GM18498 (cell line): Measurements from ENCODE around the gene ABHD16B.
"Not testable (repeated sequence)": the region's sequence is repeated elsewhere in the genome, so short reads cannot be mapped to it uniquely, and the experiment has no call there.

Experiments
- ATAC-seq: cut with Tn5 transposase; IDR thresholded peaks from one replicate; pipeline ENCODE4 v1.9.1; 2021; ENCODE audit warnings: mild to moderate bottlenecking, moderate library complexity; ENCODE audit not compliant: unreplicated experiment

Gene ABHD16B

DNA sequence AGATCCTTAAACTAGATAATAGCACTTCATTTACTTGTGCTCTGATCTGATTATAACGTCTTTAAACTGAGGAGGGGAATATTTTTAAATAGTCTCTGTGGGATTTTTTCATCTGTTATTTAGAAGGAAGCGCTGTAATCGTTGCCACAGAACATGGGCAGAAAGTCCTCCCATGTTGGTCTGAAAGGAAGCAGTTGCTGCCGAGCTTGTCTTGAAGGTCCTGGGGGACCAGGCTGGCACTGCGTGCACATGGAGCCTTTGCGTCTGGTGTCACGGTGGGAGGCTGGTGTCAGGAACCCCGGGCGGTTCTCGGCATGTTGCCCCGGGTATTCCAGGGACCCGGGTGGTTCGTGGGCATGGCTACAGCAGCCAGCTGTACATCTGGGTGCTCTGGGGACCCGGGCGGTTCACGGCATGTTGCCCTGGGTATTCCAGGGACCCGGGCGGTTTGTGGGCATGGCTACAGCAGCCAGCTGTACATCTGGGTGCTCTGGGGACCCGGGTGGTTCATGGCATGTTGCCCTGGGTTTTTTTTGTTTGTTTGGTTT, 15.3 kb downstream of the ABHD16B start:
- no peak for ATAC-seq

DNA sequence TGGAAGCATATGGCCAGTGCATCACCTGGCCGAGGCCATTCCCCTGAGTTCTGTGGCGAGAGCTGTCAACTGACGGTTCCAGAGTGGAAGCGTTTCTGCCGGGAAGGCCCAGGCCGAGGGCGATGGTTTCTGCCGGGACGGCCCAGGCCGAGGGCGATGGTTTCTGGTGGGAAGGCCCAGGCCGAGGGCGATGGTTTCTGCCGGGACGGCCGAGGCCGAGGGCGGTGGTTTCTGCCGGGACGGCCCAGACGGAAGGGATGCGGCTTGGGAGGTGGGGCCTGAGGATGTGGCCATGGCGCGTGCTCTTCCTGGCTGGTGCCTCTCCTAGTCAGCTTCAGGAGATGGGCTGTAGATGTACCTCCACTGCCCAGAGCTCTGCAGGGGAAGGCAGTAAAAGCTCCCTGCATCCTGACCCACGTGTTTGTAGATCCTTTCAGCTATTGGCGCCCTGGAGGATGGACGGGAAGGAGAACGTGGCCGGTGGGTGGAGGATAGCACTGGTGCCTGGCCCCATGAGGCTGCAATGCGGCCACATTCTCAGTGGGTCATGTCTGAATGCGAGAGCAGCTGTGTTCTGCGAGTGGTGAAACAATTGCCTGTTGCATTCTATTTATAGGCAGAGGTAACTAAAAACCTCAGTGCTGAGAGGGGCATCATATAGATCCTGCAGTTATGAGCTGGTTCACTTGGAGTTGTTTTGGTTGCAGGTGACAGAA, 16.6 kb downstream of the ABHD16B start:
- no peak for ATAC-seq

DNA sequence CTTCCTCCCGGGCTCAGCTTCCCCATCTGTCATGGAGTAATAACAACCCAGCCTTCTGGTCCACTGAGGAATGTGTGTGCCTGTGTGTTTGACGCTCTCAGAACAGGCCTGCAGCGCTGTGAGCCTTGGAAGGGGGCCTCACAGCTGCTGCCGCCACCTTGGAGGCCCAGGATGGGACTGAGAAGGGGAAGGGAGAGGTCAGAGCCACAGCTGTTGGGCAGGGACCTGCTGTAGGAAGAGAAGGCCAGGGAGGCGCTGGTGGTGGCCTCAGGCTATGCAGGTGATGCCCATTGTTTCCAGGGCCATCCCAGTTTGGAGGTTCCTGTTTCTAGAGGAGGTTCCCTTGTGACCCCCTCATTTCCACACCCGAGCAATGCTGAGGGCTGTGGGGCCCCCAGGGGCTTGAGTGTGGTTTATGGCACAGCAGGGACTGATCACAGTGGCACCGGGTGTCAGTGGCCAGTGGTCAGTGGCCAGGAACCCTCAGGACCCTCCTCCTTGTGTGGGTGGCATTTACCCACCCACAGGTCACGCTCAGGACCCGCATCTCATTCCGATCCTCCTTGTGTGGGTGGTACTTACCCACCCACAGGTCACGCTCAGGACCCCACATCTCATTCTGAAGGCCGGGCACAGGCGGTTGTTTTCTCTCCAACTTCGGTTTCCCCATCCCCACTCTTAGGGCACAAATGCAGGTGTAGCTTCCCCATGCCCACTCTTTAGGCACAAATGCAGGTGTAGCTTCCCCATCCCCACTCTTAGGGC, 17.8 kb downstream of the ABHD16B start:
- ATAC-seq: no peak

DNA sequence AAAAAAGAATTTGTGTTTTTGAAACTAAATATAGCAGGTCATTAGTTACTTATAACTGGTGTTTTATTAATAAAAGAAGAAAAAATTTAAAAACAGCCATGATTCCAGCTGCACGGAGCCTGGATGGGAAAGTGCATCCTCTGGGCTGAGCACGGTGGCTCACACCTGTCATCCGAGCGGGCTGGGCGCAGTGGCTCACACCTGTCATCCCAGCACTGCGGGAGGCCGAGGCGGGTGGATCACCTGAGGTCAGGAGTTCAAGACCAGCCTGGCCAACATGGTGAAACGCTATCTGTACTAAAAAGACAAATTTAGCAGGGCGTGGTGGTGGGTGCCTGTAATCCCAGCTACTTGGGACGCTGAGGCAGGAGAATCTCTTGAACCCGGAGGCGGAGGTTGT, 19.6 kb downstream of the ABHD16B start:
- ATAC-seq: not testable (repeated sequence)

DNA sequence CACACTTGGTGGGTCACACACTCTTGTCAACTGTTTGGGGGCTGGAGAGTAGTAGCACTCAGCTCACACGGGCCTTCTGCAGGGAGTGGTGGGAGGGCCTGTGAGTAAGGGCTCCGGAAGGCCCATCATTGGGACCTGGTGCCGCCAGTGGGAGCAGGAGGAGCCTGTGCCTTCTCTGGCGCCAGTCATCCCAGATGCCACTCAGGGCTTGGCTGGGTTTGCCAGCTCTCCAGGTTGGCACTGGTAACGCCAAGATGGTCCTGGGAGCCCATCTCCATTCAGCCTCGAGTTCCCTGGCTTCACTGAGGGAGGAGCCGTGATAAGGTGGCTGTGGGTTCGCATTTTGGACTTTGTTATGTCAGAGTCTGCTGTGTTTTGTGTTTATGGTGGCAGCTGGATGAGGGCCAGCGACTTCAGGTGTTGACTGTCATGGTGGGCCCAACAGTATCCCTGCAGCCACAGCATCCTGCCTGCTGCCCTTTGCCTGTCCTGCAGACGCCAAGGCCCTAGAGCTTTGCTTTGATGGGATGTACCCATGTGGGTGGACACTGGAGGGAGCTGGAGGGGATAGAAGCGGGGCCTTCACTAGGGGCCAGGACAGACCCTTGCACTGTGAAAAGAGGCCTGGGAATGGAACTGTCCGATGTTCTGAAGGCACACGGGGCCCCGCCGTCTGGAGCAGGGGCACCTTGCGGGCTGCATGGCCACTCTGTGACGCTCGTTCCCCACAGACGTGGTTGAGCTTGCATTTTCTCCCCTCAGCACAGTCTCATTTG, 20.3 kb downstream of the ABHD16B start:
- no peak for ATAC-seq

DNA sequence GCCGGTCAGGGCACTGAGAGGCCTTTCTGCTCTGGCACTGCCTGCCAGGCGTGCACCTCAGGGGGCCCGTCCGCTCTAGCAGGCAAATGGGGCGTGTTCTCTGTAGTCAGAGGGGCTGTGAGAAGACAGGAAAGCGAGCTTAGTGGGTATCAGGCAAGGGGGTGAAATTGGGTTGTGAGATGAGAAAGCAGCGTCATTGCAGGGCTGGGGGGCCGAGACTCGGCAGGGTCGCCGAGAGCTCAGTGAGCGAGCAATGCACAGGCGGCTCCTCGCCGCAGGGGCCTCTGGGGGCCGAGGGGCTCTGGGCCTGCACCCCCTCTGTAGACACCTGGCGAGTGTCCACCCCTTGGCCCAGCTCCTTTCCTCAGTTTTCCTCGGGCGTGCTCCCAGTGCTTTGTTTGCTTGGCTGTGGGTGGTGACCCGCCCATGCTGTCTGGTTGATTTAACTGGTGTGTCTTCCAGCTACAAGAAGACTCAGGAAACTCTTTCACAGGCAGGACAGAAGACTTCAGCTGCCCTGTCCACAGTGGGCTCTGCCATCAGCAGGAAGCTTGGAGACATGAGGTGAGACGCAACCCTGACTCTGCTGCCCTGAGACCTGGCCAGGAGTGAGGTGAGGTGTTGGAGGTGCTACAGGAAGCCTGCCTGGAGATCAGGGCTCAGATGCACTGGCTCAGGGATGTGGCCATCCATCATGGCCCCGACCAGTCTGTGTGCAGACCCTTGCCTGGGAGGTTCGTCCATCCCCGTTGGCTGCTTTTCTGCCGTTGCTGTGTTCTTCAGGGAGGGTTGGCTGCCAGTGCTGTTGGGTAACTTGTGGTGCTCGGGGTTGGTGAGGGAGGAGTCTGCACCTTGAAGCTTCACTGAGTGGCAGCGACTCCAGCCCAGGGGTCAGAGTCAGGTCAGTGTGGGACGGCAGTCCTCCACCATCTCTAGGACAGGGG, 21.2 kb downstream of the ABHD16B start:
- ATAC-seq: no peak

DNA sequence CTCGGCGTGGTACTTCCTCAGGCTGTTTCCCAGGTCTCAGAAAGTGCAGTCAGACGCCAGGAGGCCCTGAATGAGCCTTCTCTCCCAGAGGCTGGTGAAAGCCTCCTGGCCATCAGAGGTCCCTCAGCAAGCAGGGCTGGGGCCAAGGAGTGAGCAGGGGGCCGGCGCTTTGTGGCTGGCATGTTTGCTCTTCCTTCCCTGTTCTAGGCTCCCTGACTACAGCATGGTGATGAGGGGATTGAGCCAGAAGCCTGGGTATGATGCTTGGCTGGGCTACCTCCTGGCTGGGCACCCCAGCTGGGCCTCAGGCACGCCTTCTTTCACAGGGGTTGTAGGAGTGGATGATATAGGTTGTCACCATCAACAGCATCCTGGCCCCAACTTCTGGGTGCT, 21.9 kb downstream of the ABHD16B start:
- no peak for ATAC-seq

DNA sequence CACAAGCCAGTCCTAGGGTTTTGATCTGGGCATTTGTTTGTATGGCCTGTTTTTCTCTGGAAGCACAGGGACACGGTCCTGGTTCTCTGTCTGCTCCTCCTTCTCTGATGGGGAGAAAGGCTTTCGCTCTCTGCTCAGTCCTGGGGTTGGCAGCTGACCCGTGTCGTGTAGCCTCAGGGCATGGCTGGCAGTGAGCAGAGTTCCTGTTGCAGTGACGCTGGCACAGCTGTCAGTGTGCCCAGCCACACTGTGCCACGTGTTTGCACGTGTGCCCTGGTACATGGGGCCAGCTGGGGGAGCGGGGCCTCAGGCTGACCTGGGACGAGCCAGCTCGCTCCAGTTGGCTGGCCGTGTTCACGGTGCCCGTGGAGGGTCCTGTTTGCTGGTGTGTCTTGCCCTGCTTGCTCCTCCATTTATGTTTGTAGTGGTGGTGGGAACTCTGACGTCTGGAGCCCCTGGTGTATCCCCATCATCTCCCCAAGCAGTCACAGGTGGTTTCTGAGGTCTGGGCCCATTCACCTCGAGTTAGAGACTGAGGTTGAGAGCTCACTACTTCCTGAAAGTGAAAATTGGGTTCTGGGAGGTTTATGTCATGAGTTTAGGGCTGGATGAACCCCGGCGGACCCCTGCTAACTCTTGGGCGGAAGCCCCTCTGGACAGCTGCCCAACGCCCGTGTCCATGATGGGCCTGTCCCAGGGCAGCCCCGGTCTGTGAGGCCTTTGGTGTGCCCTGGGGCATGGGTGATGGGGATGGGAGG, 23.4 kb downstream of the ABHD16B start:
- no peak for ATAC-seq

DNA sequence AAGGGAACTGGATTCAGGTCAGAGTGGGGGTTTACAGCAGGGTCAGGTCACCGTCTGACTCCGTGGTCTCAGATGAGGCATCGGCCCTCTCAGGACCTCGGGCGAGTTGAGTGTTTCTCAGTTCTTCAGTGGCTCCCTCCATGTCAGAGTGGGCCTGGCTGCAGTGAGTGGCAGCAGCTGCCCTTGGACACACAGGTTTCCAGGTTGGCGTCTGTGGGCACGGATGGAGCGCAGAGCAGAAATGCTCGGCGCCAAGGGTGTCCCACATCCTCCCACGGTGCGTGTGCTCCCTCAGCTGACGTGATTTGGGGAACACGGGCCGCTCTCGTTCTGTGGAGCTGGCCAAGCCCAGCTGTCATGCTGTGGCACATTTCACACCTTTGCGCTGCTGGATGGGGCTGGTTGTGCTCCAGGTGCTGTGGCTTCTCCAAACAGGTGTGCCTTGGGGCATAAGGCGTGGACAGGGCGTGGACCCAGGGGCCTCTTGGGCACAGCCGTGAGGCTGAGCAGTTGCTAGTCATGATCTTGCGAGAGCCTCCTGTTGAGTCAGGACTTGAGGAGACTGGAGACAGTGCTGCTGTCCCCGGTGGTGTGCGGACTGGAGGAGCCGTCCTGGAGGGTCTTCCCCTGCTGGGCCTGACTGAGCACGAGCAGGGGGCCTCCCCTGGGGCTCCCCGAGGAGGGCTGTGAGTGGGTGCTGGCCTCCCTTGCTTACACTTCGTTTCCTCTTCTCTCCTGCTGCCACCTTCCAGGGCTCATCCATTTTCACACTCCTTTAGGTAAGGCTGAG, 24.2 kb downstream of the ABHD16B start:
- no peak for ATAC-seq

DNA sequence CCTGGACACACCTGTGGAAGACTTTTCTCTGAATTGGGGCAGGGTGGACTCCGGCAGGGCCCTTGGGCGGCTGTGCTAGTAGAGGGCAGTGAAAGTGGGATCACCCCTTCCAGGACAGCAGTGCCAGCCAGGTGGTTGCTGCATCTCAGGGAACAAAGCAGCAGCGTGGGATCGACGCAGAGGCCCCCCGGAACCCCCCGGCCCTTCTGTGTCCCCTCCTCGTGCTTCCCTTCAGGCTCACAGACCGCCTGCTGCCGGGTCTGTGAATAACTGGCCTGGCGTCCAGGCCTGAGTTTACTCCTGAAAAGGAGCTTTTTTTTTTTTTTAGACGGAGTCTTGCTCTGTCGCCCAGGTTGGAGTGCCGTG, 24.7 kb downstream of the ABHD16B start:
- no peak for ATAC-seq

DNA sequence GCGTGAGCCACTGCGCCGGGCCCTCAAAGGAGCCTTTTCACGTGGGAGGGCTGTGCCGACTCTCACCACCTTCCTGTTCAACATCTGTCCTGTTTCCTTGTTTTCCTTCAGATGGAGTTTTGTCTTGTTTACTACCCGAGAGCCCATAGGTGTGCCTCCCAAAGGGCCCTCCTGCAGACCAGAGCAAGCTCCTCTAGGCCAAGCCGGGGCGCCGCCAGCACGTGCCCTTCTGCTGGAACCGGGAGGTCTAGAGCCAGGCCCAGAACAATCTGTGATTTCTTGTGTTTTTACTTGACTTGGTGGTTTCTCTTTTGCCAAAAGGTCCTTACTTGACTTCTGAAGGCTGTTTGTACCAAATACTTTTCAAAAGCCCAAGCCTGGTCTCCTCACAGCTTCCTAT, 25.6 kb downstream of the ABHD16B start:
- ATAC-seq: no peak

DNA sequence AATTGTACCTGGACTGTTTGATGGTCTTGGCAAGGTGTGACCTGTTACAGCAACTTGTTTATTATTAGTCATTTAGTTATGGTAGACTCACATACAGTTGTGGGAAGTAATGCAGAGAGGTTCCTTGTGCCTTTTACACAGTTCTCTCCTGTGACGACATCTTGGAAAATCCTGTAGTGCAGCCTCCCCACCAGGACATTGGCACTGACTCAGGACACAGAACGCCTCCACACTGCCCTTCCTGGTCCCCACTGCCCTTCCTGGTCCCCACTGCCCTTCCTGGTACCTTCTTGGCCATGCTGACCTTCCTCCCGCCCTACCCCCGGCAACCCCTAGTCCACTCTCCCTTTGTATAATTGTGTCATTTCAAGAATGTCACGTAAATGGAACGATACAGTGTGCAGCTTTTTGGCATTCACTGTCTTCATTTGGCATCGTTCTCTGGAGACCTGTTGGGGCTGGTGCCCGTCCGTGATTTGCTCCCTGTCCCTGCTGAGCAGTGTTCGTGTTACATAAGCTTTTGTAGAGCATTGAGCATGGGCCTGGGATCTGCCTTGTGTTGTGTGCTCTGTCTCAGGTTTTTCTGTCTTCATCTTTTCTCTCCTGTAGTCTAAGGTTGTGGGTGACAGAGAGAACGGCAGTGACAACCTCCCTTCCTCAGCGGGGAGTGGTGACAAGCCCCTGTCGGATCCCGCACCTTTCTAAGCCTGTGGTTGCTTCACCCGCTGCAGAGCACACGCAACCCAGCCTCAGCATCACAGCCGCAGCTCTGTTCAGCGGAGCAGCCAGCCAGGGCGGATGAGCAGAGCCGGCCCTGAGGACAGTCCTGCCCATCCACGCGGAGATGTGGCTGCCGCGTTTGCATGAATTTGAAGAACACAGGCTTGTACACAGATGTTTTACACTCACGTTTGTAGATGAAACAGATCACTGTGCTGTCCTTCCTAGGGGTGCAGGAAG, 28.2 kb downstream of the ABHD16B start:
- no peak for ATAC-seq

DNA sequence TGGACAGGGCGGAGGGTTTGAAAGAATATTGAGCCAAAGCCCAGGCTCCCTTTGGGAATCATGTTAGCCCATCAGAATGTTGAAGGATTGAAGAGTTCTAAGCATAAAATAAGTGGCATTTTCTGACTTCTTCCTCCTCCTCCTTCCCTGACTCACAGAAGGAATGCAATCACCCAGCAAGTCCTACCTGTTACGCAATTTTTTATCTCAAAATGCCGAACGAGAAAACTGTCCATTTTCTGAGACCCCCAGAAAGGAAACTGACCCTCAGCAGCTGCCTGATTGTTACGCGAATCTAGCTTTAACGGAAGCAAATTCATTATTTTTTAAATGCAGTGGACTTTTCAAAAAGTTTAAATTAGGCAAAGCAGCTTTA, 28.9 kb downstream of the ABHD16B start:
- no peak for ATAC-seq

DNA sequence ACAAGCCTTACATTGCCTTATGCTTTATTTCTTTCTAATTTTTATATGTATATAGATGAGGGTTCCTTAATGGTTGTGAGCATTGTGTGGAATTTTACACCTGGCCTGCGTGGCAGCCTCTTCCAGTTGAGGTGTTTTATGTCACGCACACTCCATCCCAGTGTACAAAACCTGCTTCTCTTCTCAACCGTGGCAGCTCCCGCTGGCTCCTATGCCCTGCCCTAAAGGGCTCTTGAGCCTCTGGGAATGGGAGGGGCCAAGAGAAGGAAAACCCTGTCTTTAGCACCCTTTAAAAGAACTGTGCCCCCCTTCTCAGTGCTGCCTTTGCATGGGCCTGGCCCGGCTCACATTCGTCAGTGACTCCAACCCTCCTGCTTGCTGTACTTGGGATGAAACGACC, 29.3 kb downstream of the ABHD16B start:
- ATAC-seq: no peak

DNA sequence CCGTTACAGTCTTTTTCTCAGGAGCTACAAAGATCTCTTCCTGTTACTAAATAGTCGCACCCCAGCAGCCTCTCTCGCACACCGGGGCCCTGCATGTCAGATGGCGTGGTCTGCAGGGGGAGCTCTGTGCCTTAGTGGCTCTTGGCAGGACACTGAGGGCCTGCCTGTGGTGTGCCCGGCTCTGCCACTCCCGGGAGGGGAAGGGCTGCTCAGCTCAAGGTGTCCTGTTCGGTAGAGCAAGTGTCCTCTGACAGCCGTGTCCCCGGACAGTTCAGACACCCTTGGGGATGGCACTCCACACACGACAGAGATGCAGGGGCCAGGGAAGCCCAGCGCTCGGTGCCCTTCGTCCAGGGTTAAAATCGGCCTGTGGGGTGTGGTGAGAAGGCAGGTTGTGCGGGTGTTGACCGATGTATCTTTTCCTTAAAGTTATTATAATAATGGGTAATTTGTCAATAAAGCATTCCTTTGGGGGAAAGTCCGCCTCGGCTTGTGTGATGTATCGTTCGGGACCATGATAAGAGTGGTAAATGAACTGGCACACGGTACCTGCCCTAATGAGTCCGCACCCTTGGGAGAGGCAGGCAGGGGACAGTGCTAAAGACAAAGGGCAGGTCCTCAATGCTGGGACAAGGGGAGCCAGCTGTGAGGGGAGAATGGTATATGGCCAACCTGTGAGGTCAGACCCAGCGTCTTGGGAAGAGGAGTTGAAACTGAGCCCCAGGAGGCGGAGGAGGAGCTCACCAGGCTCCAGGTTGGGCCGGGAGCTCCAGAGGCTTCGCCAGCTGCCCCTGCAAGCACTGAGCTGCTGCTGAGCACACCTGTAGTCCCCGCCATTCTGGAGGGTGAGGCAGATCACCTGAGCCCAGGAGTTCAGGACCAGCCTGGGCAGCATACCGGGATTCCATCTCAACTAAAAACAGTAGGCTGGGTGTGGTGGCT, 30.0 kb downstream of the ABHD16B start:
- no peak for ATAC-seq

DNA sequence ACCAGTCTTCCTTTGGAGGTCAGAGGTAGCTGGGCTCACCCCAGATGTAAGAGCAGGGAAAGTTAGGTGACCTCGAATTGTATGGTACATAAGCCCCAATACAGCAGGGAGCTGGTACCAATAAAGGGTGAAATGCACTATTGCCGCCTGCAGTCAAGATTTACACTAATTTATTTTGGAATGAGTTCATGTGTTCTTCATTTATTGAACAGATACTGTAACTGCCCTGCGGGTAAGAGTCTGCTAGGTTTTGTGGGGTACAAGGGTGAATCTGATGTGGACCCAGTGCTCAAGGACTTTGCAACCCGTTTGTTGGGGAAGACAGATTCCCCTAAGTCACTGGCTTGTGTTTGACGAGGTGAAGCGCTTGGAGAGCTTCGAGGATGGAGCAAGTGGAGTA, 31.1 kb downstream of the ABHD16B start:
- no peak for ATAC-seq

DNA sequence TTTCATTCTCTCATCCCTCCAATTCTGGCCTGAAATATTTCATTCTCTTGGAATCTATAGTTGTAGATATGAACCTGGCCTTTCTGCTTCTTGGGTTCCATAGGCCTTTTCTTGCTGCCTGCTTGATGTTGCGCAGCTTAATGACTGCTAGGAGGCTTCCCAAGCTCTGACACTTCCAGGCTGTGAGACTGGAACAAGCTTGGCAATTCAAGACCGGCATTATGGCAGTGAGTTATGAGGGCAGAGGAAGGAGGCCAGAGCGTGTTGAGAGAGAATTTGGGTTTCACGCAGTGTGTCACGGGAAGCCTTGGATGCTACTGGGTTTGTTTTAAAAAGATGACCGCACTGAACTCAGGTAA, 32.7 kb downstream of the ABHD16B start:
- no peak for ATAC-seq
